Activated T-cell treated with anti-CD3 and anti-CD28 coated beads, Interleukin-2, amount 50 U/mL, for 72 hours (primary cell): ENCODE data around the gene GPR18. TPM values are rescaled to one million over a fixed set of nuclear protein-coding genes. Genes with fewer than 3 reads are reported as not detected.

Experiments used
- ATAC-seq, 2 donors: fragments of 150-1000 bp; cut with Tn5 transposase; replicated peaks in 1 of 2; 2 replicates each; pipeline ENCODE4 v1.10.0; 2021; ENCODE audit warnings: moderate library complexity in 2 of 2, mild to moderate bottlenecking in 1 of 2
- DNase-seq, 2 donors: peaks; one replicate each; pipeline ENCODE4 v3.0.0; 2021 to 2022; ENCODE audit warnings: mixed read lengths in 1 of 2
- H3K27ac Mint-ChIP-seq: one replicate; pipeline ENCODE4 v1.8.0; 2022; ENCODE audit warnings: mild to moderate bottlenecking, moderate library complexity, mixed read lengths
- H3K27me3 Mint-ChIP-seq: one replicate; pipeline ENCODE4 v1.8.0; 2022; ENCODE audit warnings: low read depth, mixed read lengths
- H3K36me3 Mint-ChIP-seq, 2 donors: one replicate each; pipeline ENCODE4 v1.8.0; 2022; ENCODE audit warnings: mixed read lengths in 2 of 2, mild to moderate bottlenecking in 1 of 2; ENCODE audit not compliant: insufficient read depth in 2 of 2
- H3K4me1 Mint-ChIP-seq: one replicate; pipeline ENCODE4 v1.8.0; 2022; ENCODE audit warnings: low read depth, mixed read lengths
- H3K4me3 Mint-ChIP-seq, 2 donors: one replicate each; pipeline ENCODE4 v1.8.0; 2022; ENCODE audit warnings: mild to moderate bottlenecking in 2 of 2, mixed read lengths in 2 of 2, moderate library complexity in 2 of 2
- H3K9me3 Mint-ChIP-seq, 2 donors: one replicate each; pipeline ENCODE4 v1.8.0; 2022; ENCODE audit warnings: mixed read lengths in 2 of 2
- total RNA-seq, 2 donors: library from RNA; stranded (reverse); gene quantifications; one replicate each; pipeline ENCODE4 v1.2.3, GENCODE V29; 2022

GPR18 gene
- total RNA-seq, 2 donors from 2014 or later: 12.4 to 17.3 TPM

- H3K27ac Mint-ChIP-seq: peak overlapping the region; percentile 79
- H3K36me3 Mint-ChIP-seq: peaks cover 4 to 10% of the 10 kb centered on the region in 2 donors
- H3K4me3 Mint-ChIP-seq: no peak overlapping the region
- H3K9me3 Mint-ChIP-seq: no peaks in the 10 kb centered on the region
- ATAC-seq (no peak), DNase-seq (no peak)
- H3K4me1 Mint-ChIP-seq: peaks cover 100% of the 10 kb centered on the region
- no peaks in the 10 kb centered on the region for H3K27me3 Mint-ChIP-seq
Observed at GRCh38 chr13:99285432-99286182, 27.4 kb upstream of the GPR18 start.

GRCh38 chr13:99282264-99283231 is 24.4 kb upstream of the GPR18 start:
- no peaks in the 10 kb centered on the region for H3K9me3 Mint-ChIP-seq
- no peaks in the 10 kb centered on the region for H3K27me3 Mint-ChIP-seq
- H3K36me3 Mint-ChIP-seq: peaks cover 5 to 13% of the 10 kb centered on the region in 2 donors
- peak overlapping the region; percentile 91 for H3K27ac Mint-ChIP-seq
- H3K4me3 Mint-ChIP-seq: peak overlapping the region; percentile 42 to 55
- H3K4me1 Mint-ChIP-seq: peaks cover 100% of the 10 kb centered on the region
- DNase-seq (no peak), ATAC-seq (no peak)

GRCh38 chr13:99281811-99282263 is 23.7 kb upstream of the GPR18 start:
- peak overlapping the region; percentile 31 to 55 for H3K4me3 Mint-ChIP-seq
- peaks cover 6 to 13% of the 10 kb centered on the region in 2 donors for H3K36me3 Mint-ChIP-seq
- no peaks in the 10 kb centered on the region for H3K9me3 Mint-ChIP-seq
- DNase-seq (peak; percentile 61 to 71), ATAC-seq (peak; percentile 76 to 81)
- peaks cover 100% of the 10 kb centered on the region for H3K4me1 Mint-ChIP-seq
- no peaks in the 10 kb centered on the region for H3K27me3 Mint-ChIP-seq
- H3K27ac Mint-ChIP-seq: peak overlapping the region; percentile 44

GRCh38 chr13:99280166-99280565 is 22.0 kb upstream of the GPR18 start:
- H3K27ac Mint-ChIP-seq: no peak overlapping the region
- peaks cover 5 to 14% of the 10 kb centered on the region in 2 donors for H3K36me3 Mint-ChIP-seq
- H3K27me3 Mint-ChIP-seq: no peaks in the 10 kb centered on the region
- ATAC-seq (peak; percentile 12 to 14), DNase-seq (no peak)
- H3K4me3 Mint-ChIP-seq: peak overlapping the region; percentile 2 to 4
- H3K9me3 Mint-ChIP-seq: no peaks in the 10 kb centered on the region
- H3K4me1 Mint-ChIP-seq: peaks cover 100% of the 10 kb centered on the region

- peaks cover 100% of the 10 kb centered on the region for H3K4me1 Mint-ChIP-seq
- no peaks in the 10 kb centered on the region for H3K27me3 Mint-ChIP-seq
- H3K9me3 Mint-ChIP-seq: no peaks in the 10 kb centered on the region
- DNase-seq (no peak), ATAC-seq (no peak)
- H3K27ac Mint-ChIP-seq: no peak overlapping the region
- peak overlapping the region in 1 of 2 donors; percentile 20 for H3K4me3 Mint-ChIP-seq
- peaks cover 9 to 18% of the 10 kb centered on the region in 2 donors for H3K36me3 Mint-ChIP-seq
Observed at GRCh38 chr13:99279637-99280036, 21.5 kb upstream of the GPR18 start.

GRCh38 chr13:99278843-99279242 is 20.7 kb upstream of the GPR18 start:
- H3K36me3 Mint-ChIP-seq: peaks cover 11 to 26% of the 10 kb centered on the region in 2 donors
- DNase-seq: no peak
- H3K27me3 Mint-ChIP-seq: no peaks in the 10 kb centered on the region
- ATAC-seq: no peak
- no peaks in the 10 kb centered on the region for H3K9me3 Mint-ChIP-seq
- peaks cover 100% of the 10 kb centered on the region for H3K4me1 Mint-ChIP-seq
- H3K4me3 Mint-ChIP-seq: peak overlapping the region; percentile 7 to 20
- H3K27ac Mint-ChIP-seq: no peak overlapping the region

GRCh38 chr13:99278200-99278599 is 20.0 kb upstream of the GPR18 start:
- no peaks in the 10 kb centered on the region for H3K9me3 Mint-ChIP-seq
- no peaks in the 10 kb centered on the region for H3K27me3 Mint-ChIP-seq
- no peak for DNase-seq
- no peak for ATAC-seq
- no peak overlapping the region for H3K27ac Mint-ChIP-seq
- H3K4me3 Mint-ChIP-seq: peak overlapping the region in 1 of 2 donors; percentile 23
- peaks cover 11 to 27% of the 10 kb centered on the region in 2 donors for H3K36me3 Mint-ChIP-seq
- peaks cover 100% of the 10 kb centered on the region for H3K4me1 Mint-ChIP-seq

GRCh38 chr13:99277629-99278028 is 19.4 kb upstream of the GPR18 start:
- DNase-seq (no peak), ATAC-seq (no peak)
- Mint-ChIP-seq H3K27me3 (no peaks in the 10 kb centered on the region), H3K36me3 (peaks cover 15 to 32% of the 10 kb centered on the region in 2 donors), H3K27ac (no peak overlapping the region), H3K9me3 (peaks cover 2% of the 10 kb centered on the region in 2 donors), H3K4me3 (peak overlapping the region; percentile 9 to 11), H3K4me1 (peaks cover 100% of the 10 kb centered on the region)

- Mint-ChIP-seq H3K36me3 (peaks cover 20 to 42% of the 10 kb centered on the region in 2 donors), H3K4me3 (no peak overlapping the region), H3K9me3 (peaks cover 2 to 7% of the 10 kb centered on the region in 2 donors), H3K27me3 (no peaks in the 10 kb centered on the region), H3K27ac (no peak overlapping the region), H3K4me1 (peaks cover 97% of the 10 kb centered on the region)
- DNase-seq (no peak), ATAC-seq (no peak)
Observed at GRCh38 chr13:99276706-99277105, 18.5 kb upstream of the GPR18 start.

GRCh38 chr13:99275093-99275469 is 16.9 kb upstream of the GPR18 start:
- peak; percentile 44 to 49 for DNase-seq
- H3K4me3 Mint-ChIP-seq: peak overlapping the region in 1 of 2 donors; percentile 48
- peaks cover 19 to 36% of the 10 kb centered on the region in 2 donors for H3K36me3 Mint-ChIP-seq
- peak; percentile 84 to 89 for ATAC-seq
- peaks cover 97% of the 10 kb centered on the region for H3K4me1 Mint-ChIP-seq
- peaks cover 2 to 7% of the 10 kb centered on the region in 2 donors for H3K9me3 Mint-ChIP-seq
- H3K27me3 Mint-ChIP-seq: no peaks in the 10 kb centered on the region
- peak overlapping the region; percentile 87 for H3K27ac Mint-ChIP-seq

GRCh38 chr13:99273128-99273527 is 14.9 kb upstream of the GPR18 start:
- H3K27ac Mint-ChIP-seq: no peak overlapping the region
- peaks cover 2 to 7% of the 10 kb centered on the region in 2 donors for H3K9me3 Mint-ChIP-seq
- no peaks in the 10 kb centered on the region for H3K27me3 Mint-ChIP-seq
- ATAC-seq (peak; percentile 29 to 38), DNase-seq (no peak)
- H3K4me1 Mint-ChIP-seq: peaks cover 93% of the 10 kb centered on the region
- H3K4me3 Mint-ChIP-seq: peak overlapping the region in 1 of 2 donors; percentile 31
- peaks cover 21 to 37% of the 10 kb centered on the region in 2 donors for H3K36me3 Mint-ChIP-seq

- Mint-ChIP-seq H3K36me3 (peaks cover 19 to 38% of the 10 kb centered on the region in 2 donors), H3K4me1 (peaks cover 86% of the 10 kb centered on the region), H3K27me3 (no peaks in the 10 kb centered on the region), H3K27ac (peak overlapping the region; percentile 90), H3K4me3 (no peak overlapping the region), H3K9me3 (peaks cover 2 to 7% of the 10 kb centered on the region in 2 donors)
- ATAC-seq (no peak), DNase-seq (no peak)
Observed at GRCh38 chr13:99272481-99272880, 14.3 kb upstream of the GPR18 start.

- H3K36me3 Mint-ChIP-seq: peaks cover 18 to 37% of the 10 kb centered on the region in 2 donors
- ATAC-seq (no peak), DNase-seq (no peak)
- peaks cover 2 to 7% of the 10 kb centered on the region in 2 donors for H3K9me3 Mint-ChIP-seq
- H3K27ac Mint-ChIP-seq: peak overlapping the region; percentile 90
- H3K27me3 Mint-ChIP-seq: no peaks in the 10 kb centered on the region
- H3K4me1 Mint-ChIP-seq: peaks cover 79% of the 10 kb centered on the region
- H3K4me3 Mint-ChIP-seq: peak overlapping the region; percentile 8 to 25
Observed at GRCh38 chr13:99271249-99271648, 13.1 kb upstream of the GPR18 start.
